SH-SY5Y (cell line): Measurements from ENCODE around the gene FRK.

Experiments
- GATA2 ChIP-seq: IDR thresholded peaks from 2 replicates; pipeline ENCODE4 v1.6.1; 2011; ENCODE audit warnings: mild to moderate bottlenecking, low read depth, low read length
- GATA3 ChIP-seq: IDR thresholded peaks from 2 replicates; pipeline ENCODE4 v1.6.1; 2011; ENCODE audit warnings: low read depth, mild to moderate bottlenecking, low read length, moderate library complexity

- no peak for TF ChIP-seq GATA3
- TF ChIP-seq GATA2, result peak; percentile 24; the same call in 1 of the 2 replicates
Observed at GRCh38 chr6:115976321-115976870, 84.3 kb downstream of the FRK start.
